OCI-LY1 (cell line): ENCODE data around the gene GFOD2.

Source experiments
- CTCF ChIP-seq: fragments of 200-600 bp; sonication (generic), shearing (Covaris generic); IDR thresholded peaks from 2 replicates; pipeline ENCODE4 v1.5.1; 2017; ENCODE audit warnings: mild to moderate bottlenecking, antibody characterized with exemption, low read length, moderate library complexity, mixed read lengths
- EZH2 ChIP-seq: fragments of 200-600 bp; sonication (generic), shearing (Covaris generic); IDR thresholded peaks from 2 replicates; pipeline ENCODE4 v1.8.0; 2017; ENCODE audit warnings: borderline replicate concordance, mixed run types, mild to moderate bottlenecking, antibody characterized with exemption, low read length, moderate library complexity, mixed read lengths

- TF ChIP-seq CTCF = no peak
- no peak for TF ChIP-seq EZH2
Measured at GRCh38 chr16:67697422-67698185, 21.5 kb downstream of the GFOD2 start.
